ENCODE results near the gene ORAI2. TPM values are rescaled to one million over a fixed set of nuclear protein-coding genes. Genes with fewer than 3 reads are reported as not detected.
"Not testable (repeated sequence)": the region's sequence is repeated elsewhere in the genome, so short reads cannot be mapped to it uniquely, and the experiment has no call there.

Gene ORAI2
- total RNA-seq, 1 donor from 2014 or later: 20.0 TPM

GRCh38 chr7:102454468-102454867, 21.1 kb downstream of the ORAI2 start:
- Histone ChIP-seq H3K36me3 (peaks cover 32% of the 10 kb centered on the region), H3K9me3 (no peaks in the 10 kb centered on the region), H3K4me3 (no peak overlapping the region), H3K27me3 (no peaks in the 10 kb centered on the region), H3K27ac (no peak overlapping the region), H3K4me1 (no peaks in the 10 kb centered on the region)
- intact Hi-C loops (cut with DNase I): no loop called here
- ATAC-seq (peak; percentile 40), DNase-seq (no peak)
- TF ChIP-seq CTCF (IDR thresholded peaks at IDR 0.05): no peak

GRCh38 chr7:102454932-102455331, 21.6 kb downstream of the ORAI2 start:
- intact Hi-C loops (cut with DNase I); DNase-seq; H3K27ac ChIP-seq; H3K4me3 ChIP-seq; ATAC-seq; H3K27me3 ChIP-seq; H3K4me1 ChIP-seq; H3K9me3 ChIP-seq: not testable (repeated sequence)
- H3K36me3 ChIP-seq: peaks cover 33% of the 10 kb centered on the region

GRCh38 chr7:102455596-102455995, 22.2 kb downstream of the ORAI2 start:
- no peak for ATAC-seq
- Histone ChIP-seq H3K27ac (no peak overlapping the region), H3K4me1 (no peaks in the 10 kb centered on the region), H3K27me3 (no peaks in the 10 kb centered on the region), H3K9me3 (no peaks in the 10 kb centered on the region), H3K36me3 (peaks cover 33% of the 10 kb centered on the region), H3K4me3 (no peak overlapping the region)
- intact Hi-C loops (cut with DNase I): no loop called here
- TF ChIP-seq CTCF (IDR thresholded peaks at IDR 0.05): no peak
- DNase-seq: no peak

GRCh38 chr7:102456327-102456726, 23.0 kb downstream of the ORAI2 start:
- no peaks in the 10 kb centered on the region for H3K27me3 ChIP-seq
- peaks cover 33% of the 10 kb centered on the region for H3K36me3 ChIP-seq
- H3K4me1 ChIP-seq: no peaks in the 10 kb centered on the region
- H3K4me3 ChIP-seq: no peak overlapping the region
- TF ChIP-seq CTCF (IDR thresholded peaks at IDR 0.05): no peak
- H3K9me3 ChIP-seq: no peaks in the 10 kb centered on the region
- H3K27ac ChIP-seq: no peak overlapping the region
- intact Hi-C loops (cut with DNase I): no loop called here
- no peak for DNase-seq
- ATAC-seq: no peak

GRCh38 chr7:102457352-102457924, 24.1 kb downstream of the ORAI2 start:
- no peak for ATAC-seq
- peaks cover 33% of the 10 kb centered on the region for H3K36me3 ChIP-seq
- no peaks in the 10 kb centered on the region for H3K9me3 ChIP-seq
- H3K4me1 ChIP-seq: no peaks in the 10 kb centered on the region
- DNase-seq: no peak
- no peak overlapping the region for H3K27ac ChIP-seq
- intact Hi-C loops (cut with DNase I): no loop called here
- no peak for TF ChIP-seq CTCF (IDR thresholded peaks at IDR 0.05)
- H3K27me3 ChIP-seq: no peaks in the 10 kb centered on the region
- H3K4me3 ChIP-seq: no peak overlapping the region

- peaks cover 33% of the 10 kb centered on the region for H3K36me3 ChIP-seq
- no peak for TF ChIP-seq CTCF (IDR thresholded peaks at IDR 0.05)
- H3K4me1 ChIP-seq: peaks cover 10% of the 10 kb centered on the region
- DNase-seq (no peak), ATAC-seq (no peak)
- no peaks in the 10 kb centered on the region for H3K9me3 ChIP-seq
- no peak overlapping the region for H3K4me3 ChIP-seq
- H3K27me3 ChIP-seq: no peaks in the 10 kb centered on the region
- H3K27ac ChIP-seq: no peak overlapping the region
- intact Hi-C loops (cut with DNase I): no loop called here
Observed at GRCh38 chr7:102459221-102459844, 26.0 kb downstream of the ORAI2 start.
